Measurements from ENCODE around the gene COL9A3.
"Not testable (repeated sequence)": the region's sequence is repeated elsewhere in the genome, so short reads cannot be mapped to it uniquely, and the experiment has no call there.

COL9A3 gene

DNA sequence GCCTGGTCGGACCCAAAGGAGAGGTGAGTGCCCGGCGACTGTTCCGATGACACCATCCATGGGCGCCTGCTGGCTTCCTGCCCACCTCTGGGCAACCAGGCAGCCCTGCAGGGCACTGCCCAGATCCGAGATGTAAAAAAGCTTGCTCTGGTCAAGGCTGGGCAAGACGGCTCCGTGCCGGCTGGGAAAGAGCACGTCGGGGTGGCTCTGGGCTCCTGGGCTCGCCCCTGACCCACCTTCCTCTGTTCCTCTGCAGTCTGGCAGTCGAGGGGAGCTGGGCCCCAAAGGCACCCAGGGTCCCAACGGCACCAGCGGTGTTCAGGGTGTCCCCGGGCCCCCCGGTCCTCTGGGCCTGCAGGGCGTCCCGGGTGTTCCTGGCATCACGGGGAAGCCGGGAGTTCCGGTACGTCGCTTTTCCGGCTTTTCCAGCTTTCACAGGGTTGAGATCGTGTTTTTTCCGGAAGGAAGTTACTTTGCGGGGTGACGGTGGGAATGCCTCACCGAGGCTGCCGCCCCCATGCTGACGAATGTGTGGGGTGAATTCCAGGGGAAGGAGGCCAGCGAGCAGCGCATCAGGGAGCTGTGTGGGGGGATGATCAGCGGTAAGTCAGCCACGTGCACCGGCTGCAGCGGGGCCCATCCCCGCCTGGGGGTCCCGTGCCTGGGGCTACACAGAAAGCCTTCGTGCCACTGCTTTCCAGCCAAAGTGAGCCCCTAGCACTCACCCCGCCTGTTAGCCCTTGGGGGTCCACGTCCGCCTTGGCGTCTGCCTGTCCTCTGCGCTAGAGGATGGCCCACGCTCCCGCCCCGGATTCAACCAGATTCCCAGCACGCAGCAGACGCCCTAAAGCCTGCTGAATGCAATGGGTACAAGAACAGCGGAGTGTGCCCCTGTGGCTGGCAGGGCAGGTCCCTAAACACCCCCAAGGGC is 19.3 kb downstream of the COL9A3 start:
- no peak for DNase-seq (ENCODE audit: low read depth)

DNA sequence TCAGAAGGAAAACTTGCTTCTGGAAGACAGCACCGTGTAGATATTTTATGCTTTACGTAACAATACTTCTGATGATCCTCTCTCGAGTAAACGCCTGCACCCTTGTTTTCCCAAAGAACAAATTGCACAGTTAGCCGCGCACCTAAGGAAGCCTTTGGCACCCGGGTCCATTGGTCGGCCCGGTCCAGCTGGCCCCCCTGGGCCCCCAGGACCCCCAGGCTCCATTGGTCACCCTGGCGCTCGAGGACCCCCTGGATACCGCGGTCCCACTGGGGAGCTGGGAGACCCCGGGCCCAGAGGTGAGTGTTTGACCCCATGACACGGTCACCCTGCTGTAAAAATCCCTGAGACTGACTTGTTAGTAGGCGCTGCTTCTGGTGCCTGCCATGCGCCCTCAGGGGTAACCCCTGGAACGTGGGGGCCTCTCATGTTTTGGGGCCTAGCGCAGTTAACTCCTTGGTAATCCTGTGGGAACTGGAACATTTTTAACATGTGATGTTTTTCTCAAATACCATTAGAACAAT is 20.2 kb downstream of the COL9A3 start:
- no peak for DNase-seq (ENCODE audit: low read depth)

DNA sequence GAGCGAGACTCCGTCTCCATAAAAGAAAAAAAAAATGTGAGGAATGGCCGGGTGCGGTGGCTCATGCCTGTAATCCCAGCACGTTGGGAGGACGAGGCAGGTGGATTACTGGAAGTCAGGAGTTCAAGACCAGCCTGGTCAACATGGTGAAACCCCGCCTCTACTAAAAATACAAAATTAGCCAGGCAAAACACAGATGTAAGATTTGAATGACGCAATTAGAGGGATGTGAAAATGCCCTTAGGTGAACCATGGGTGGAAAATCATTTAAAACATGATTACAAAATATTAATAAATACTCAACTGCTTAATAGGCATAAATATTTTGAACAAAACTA is 20.9 kb downstream of the COL9A3 start:
- DNase-seq (ENCODE audit: low read depth), result no peak

DNA sequence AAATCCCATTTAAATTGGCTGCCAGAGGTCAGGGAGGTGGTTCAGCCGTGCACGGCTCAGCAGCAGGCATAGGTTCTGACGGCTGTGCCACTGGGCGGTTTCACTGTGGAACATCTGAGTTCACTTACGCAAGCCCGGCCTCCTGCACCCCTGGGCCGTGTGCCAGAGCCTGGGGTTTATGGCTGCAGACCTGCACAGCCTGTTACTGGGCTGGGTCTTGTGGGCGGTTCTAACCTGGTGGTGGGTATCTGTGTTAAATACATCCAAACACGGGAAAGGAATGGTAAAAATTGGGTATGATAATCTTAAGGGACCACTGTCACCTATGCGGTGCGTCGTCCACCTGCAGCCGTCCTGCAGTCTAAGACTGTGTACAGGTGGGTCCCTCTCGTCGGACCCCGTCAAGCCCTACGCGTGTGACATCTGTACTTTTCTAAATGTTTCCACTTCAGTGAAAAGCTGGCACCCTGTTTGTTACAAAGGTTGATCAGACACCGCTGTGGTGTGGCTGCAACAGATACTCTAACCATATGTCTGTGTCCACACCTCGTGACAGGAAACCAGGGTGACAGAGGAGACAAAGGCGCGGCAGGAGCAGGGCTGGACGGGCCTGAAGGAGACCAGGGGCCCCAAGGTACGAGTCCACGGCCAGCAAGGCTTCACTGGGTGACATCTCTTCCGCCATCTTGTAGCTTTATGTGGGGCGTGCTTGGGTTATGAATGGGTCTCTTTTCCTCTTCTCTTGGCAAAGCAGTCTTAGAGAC is 21.5 kb downstream of the COL9A3 start:
- DNase-seq (ENCODE audit: low read depth), result no peak

DNA sequence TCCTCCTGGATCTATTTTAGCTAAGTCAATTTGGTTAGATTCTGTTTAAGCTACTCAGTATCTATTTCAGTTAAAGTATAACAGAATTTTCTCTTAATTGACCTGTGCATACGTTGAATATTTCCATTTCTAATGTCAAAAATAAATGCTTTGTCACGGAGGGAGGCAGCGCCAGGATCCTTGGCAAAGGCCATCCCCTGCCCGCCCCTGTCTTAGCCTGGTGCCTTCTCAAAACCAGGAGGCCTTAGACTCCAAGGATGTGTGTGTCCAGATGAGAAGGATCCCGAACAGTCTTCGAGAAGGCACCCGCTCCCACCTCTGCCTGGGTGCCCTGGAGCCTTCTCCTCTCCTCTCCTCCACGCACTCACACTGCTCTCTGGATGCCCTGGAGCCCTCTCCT is 22.4 kb downstream of the COL9A3 start:
- no peak for DNase-seq (ENCODE audit: low read depth)

DNA sequence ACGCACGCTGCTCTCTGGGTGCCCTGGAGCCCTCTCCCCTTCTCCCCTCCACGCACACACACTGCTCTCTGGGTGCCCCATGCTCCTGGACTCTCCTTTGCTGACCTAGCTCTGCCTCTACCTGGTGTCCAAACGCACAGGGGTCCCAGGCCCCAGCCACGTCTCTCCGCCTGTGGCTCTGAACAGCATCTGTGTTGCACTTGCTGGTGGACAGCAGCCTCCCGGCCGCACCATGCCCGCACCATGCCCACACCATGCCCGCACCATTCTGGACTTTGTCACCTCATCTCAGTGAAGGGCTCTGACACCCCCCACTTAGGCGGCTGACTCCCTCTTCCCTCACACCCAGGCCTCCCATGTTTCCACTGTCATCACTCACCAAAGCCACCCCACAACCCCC is 23.0 kb downstream of the COL9A3 start:
- no peak for DNase-seq (ENCODE audit: low read depth)

DNA sequence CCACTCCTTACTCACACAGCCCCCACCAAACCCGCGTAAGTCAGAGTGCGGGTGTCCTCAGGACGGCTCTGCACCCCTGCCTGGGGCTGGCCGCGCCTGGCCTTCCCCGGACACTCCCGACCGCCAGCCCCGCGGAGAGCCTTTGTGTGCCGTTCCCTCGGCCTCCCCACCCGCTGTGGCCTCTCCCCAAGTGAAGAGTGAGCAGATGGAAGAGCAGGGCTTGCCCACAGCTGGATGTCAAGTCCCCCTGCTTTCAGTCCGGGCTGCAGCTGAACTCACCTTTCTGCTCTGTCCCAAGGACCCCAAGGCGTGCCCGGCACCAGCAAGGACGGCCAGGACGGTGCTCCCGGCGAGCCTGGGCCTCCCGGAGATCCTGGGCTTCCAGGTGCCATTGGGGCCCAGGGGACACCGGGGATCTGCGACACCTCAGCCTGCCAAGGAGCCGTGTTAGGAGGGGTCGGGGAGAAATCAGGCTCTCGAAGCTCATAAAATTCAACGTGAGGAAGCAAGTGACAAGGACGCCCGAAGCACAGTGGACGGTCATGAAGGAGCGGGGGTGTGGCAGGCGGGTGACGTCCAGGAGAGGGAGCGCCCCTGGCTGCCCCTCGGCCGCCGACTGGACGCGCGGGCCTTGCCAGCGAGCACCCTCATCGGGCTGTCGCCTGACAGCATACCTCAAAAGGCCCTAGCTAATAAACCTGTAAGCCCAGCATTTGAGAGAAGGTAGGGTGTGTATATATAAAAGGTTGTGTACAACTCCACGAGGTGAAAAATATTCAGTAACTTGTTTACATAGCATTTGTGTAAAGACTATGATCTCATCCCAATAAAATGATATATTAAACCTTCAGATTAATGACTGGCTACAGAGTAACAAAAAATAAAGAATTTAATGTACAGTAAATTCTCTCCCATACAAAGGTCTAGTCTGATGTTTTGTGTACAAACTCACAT is 23.7 kb downstream of the COL9A3 start:
- DNase-seq (ENCODE audit: low read depth), result no peak

DNA sequence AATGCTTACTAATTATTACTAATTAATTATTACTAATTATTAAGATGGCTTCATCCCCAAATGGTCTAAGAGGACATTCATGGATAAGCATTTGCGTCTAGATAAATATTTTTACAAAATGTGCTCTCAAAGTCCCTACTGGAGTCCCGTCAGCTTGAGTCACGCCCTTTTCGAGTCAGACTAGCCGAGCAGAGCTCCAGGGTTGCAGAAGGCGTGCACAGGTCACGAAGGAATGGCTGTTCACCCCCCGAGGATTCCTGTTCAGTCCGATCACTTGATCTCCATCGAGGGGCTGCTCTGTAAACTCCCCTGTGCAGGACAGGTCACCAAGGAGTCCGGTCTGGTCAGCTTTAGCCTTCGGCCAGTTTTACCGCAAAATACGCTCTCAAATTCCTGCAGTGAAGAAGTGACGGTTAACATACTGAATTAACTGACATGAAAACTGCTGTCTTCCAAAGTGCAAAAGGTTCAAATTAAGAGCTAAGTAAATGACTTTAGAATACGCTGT is 24.9 kb downstream of the COL9A3 start:
- DNase-seq (ENCODE audit: low read depth), result no peak

DNA sequence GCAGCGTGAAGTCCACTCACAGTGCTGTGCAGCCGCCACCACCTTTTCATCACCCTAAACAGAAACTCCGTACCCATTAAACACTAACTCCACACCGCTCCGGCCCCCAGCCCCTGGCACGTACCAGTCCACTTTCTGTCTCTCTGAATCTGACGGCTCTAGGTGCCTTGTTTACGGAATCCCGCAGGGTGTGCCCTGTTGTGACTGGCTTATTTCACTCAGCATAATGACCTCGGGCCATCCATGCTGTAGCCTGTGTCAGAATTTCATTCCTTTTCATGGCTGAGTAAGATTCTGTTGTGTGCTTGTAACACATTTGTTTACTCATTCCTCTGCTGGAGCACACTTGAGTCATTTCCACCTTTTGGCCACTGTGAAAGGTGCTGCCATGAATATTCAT is 26.8 kb downstream of the COL9A3 start:
- no peak for DNase-seq (ENCODE audit: low read depth)

DNA sequence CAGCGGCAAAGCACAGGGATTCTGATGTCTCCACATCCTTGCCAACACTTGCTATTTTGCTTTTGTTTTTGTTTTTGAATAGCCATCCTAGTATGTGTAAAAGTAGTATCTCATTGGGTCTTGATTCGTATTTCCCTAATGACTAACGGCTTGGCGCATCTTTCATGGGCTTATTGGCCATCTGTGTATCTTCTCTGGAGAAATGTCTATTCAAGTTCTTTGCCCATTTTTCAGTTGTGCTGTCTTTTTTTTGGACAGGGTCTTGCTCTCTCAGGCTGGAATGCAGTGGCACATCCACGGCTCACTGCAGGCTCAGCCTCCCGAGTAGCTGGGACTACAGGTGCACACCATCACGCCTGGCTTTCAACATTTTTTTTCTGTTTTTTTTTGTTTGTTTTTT is 27.3 kb downstream of the COL9A3 start:
- no peak for DNase-seq (ENCODE audit: low read depth)

DNA sequence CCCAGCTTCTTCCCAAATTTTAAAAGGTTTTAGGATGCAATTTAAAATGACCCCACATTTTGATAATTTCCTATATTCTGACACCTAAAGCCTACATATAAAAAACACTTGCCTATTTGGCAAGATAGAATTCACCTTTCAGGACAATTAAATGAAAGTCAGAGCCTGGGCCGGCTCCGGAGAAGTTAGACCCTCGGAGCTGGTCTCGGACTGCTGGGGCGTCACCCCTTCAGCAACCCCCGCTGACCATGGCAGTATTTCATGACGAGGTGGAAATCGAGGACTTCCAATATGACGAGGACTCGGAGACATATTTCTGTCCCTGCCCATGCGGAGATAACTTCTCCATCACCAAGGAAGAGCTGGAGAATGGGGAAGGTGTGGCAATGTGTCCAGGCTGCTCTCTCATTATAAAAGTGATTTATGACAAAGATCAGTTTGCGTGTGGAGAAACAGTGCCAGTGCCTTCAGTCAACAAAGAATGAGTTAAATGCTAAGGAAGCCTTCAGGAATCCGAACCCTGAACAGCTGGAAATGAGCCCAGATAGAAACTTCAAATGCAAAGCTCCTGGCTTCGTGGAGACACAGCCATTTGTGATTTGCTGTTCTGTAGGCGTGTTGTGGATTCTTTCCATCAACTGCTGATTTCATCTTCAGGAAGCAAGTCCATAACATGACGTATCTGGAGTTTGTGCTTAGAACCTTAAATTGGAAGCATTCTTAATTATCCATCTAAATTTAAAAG is 28.7 kb downstream of the COL9A3 start:
- no peak for DNase-seq (ENCODE audit: low read depth)

DNA sequence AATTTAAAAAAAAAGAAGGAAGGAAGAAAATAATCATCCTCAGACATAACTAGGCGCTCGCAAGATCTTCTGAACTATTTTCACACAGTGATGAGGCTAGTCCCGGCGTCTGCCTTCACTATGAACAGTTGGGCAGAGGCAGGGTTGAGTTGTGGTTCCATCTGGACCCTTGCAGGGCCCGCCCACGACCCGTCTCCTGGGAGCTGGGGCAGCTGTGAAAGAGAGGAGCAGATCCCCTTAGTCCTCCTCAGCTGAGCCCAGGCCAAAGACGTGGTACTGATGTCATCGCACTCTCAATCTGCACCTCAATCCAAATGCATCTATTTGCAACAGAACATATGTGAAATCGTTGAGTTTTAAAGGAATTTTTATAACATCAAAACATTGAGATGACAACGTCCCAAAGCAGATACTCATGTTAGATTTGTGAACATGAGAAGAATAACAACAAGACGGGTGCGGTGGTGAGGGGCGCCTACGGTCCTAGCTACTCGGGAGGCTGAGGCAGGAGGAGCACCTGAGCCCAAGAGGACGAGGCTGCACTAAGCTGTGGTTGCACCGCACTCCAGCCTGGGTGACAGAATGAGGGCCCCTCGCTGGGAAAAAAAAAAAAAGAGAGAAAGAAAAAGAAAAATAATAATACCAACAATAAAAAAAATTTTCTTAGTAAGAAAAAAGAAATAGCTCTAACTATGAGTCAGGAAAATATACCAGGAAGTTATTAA is 29.5 kb downstream of the COL9A3 start:
- DNase-seq (ENCODE audit: low read depth), result no peak

DNA sequence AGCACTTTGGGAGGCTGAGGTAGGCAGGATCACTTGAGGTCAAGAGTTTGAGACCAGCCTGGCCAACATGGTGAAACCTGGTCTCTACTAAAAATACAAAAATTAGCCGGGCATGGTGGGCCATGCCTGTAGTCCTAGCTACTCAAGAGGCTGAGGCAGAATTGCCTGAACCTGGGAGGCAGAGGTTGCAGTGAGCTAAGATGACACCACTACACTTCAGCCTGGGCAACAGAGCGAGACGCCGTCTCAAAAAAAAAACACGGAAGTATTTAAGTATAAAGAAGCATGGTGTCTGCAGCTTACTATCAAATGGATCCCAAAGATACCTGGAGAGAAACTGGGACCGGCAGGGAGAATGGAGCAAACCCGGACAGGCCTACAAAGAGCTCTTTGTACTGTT is 32.1 kb downstream of the COL9A3 start:
- DNase-seq (ENCODE audit: low read depth), result not testable (repeated sequence)

DNA sequence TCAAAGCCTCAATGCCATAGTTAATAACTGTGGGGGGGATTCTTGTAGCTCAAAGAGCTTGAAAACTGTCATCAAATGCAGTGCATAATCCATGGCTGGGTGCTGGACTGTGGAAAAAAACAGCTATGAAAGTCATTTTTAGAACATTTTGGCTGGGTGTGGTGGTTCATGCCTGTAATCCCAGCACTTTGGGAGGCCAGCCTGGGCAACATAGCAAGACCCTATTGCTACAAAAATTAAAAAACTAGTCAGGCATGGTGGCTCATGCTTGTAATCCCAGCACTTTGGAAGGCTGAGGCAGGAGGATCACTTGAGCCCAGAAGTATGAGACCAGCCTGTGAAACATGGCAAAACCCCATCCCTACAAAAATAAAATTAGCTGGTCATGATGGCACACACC is 32.6 kb downstream of the COL9A3 start:
- no peak for DNase-seq (ENCODE audit: low read depth)

DNA sequence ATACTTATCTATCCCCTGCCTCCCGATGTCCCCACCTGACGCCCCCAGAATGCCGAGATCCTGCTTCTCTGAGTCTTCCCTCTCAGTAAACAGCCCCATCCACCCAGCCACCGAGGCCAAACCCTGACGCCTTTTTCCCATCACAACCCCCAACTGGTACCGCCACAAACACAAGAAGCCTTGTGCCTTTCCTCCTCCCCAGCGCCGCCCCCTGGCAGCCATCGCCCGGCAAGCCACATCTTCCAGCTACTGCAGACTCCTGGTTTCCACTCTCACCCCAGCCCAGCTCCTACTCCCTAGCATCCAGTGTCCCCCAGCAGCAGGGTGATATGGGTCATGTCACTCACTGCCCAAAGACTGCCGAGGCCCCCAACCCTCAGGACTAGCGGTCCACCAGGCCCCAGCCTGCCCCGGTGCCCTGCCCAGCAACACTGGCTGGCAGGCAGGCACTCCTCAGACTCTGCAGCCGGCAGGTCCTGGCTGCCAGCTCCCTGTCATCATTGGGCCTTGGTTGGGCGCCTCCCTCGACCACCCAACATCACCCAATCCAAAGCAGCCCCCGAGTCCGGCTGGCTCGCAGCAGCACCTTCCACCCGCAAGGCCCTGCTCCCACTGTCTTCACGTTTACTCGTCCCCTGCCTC is 33.6 kb downstream of the COL9A3 start:
- DNase-seq (ENCODE audit: low read depth), result no peak

DNA sequence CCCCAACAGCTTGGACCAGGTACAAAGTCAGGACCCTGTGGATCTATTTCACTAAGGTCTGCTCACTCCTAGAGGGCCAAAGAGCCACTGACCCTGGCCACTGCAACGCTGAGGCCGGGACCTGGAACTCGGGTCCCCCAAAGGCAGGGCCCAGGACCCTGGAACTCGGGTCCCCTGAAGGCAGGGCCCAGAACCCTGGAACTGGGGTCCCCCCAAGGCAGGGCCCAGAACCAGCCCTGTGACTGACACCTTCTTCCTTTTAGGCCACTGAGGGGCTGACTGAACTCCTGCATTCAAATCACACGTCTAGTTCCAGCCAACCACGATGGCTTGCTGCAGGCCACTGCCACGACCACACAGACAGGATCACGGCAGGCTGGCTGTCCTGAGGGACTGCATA is 35.3 kb downstream of the COL9A3 start:
- no peak for DNase-seq (ENCODE audit: low read depth)

DNA sequence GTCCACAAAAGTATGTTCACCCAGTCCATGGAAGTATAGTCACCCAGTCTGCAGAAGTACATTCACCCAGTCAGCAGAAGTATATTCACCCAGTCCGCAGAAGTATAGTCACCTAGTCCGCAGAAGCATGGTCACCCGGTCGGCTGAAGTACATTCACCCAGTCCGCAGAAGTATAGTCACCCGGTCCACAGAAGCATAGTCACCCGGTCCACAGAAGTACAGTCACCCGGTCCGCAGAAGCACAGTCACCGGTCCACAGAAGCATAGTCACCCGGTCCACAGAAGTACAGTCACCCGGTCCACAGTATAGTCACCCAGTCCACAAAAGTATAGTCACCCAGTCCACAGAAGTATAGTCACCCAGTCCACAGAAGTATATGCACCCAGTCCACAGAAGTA is 36.0 kb downstream of the COL9A3 start:
- no peak for DNase-seq (ENCODE audit: low read depth)

DNA sequence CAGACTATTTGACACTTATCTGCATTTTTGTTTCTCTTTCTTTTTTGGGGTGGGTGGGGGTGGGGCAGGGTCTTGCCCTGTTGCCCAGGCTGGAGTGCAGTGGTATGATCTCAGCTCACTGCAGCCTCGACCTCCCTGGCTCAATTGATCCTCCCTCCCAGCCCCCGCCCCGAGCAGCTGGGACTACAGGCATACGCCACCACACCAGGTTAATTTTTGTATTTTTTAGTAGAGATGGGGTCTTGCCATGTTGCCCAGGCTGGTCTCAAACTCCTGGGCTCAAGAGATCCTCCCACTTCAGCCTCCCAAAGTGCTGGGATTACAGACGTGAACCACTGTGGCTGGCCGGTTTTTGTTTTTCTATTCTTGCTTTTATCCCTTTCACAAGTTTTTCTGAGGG is 36.5 kb downstream of the COL9A3 start:
- DNase-seq (ENCODE audit: low read depth), result not testable (repeated sequence)

DNA sequence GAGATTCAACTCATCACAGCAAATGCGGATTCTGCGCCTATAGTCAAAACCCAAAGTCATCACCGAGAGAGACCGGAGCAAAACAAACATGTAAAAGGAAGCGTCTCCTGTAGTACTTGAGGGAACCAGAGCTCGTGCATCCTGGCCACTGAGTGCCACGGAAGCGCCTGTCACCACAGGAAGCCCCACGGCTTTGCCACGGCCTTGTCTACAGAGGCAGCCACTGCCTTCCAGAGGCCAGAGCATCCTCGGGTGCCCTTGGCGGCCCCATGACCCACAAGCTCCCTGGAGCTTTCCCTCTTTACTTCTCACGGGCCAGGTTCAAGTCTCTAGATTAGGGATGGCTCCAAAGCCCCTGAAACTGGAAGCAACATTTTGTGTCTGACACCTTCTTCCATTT is 37.3 kb downstream of the COL9A3 start:
- DNase-seq (ENCODE audit: low read depth), result no peak

DNA sequence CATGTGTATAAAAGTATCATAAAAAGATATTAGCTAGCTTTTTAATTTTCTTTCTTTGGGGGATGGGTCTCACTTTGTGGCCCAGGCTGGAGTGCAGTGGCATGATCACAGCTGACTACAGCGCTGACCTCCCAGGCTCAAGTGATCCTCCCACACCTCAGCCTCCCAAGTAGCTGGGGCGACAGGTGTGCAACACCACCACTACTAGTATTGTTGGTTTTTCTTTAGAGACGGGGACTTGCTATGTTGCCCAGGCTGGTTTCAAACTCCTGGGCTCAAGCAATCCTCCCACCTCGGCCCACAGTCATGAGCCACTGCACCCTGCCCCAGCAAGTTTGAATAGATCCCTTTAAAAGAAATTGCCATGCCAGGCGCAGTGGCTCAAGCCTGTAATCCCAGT is 38.3 kb downstream of the COL9A3 start:
- no peak for DNase-seq (ENCODE audit: low read depth)
